Measurements from ENCODE around the gene EAPP.

GRCh38 chr14:34466691-34467090 is 72.8 kb downstream of the EAPP start:
- TF ChIP-seq CTCF (IDR thresholded peaks at IDR 0.05) (no peak), POLR2A (IDR thresholded peaks at IDR 0.05) (no peak)
